Panc1 (cell line): ENCODE measurements around the gene SND1. TPM values are rescaled to one million over a fixed set of nuclear protein-coding genes. Genes with fewer than 3 reads are reported as not detected.

Experiments
- ATAC-seq: fragments of 200-7000 bp; cut with Tn5 transposase; 2 replicates; pipeline ENCODE4 v1.9.1; 2020; ENCODE audit warnings: mild to moderate bottlenecking, moderate library complexity
- BruUV-seq: library from RNA; stranded (reverse); fragments of 400-500 nt; replicated peaks from 2 replicates; lab custom pipeline; 2021; lab: Mats Ljungman, UMichigan
- CTCF ChIA-PET: fragments of 300-600 bp; sonication (Branson Sonifier 250); formaldehyde crosslinking; loops from one replicate; lab custom pipeline; 2022; ENCODE audit warnings: antibody characterized with exemption; lab: Charles Lee
- POLR2A ChIA-PET: fragments of 300-600 bp; sonication (Branson Sonifier 250); formaldehyde crosslinking; loops from one replicate; lab custom pipeline; 2022; ENCODE audit warnings: antibody characterized with exemption; lab: Charles Lee
- DNase-seq: peaks from one replicate; pipeline ENCODE4 v3.0.0-alpha.2; 2010; ENCODE audit warnings: low read depth, low spot score
- H3K27ac ChIP-seq: 2 replicates; pipeline ENCODE4 v1.5.1; 2011; ENCODE audit warnings: mild to moderate bottlenecking, low read length, inconsistent platforms
- H3K27me3 ChIP-seq: fragments of 200-500 bp; sonication (Bioruptor generic); 2 replicates; pipeline ENCODE4 v1.6.0; 2014; ENCODE audit warnings: low read length, inconsistent platforms; ENCODE audit not compliant: control insufficient read depth, insufficient read depth
- H3K36me3 ChIP-seq: fragments of 200-500 bp; sonication (Bioruptor generic); 2 replicates; pipeline ENCODE4 v1.5.1; 2014; ENCODE audit warnings: inconsistent platforms, mild to moderate bottlenecking, low read length, moderate library complexity; ENCODE audit not compliant: control insufficient read depth, insufficient read depth
- H3K4me1 ChIP-seq: 2 replicates; pipeline ENCODE4 v1.5.1; 2011; ENCODE audit warnings: inconsistent platforms, mild to moderate bottlenecking, low read length, moderate library complexity; ENCODE audit not compliant: control insufficient read depth, insufficient read depth
- H3K4me3 ChIP-seq, 2 experiments: 2 replicates each; pipeline ENCODE4 v1.5.1; 2011 to 2012; ENCODE audit warnings: low read depth in 2 of 2, low read length in 2 of 2, mild to moderate bottlenecking in 2 of 2, inconsistent platforms in 1 of 2, moderate library complexity in 1 of 2
- H3K9me3 ChIP-seq: fragments of 200-500 bp; sonication (Bioruptor generic); 2 replicates; pipeline ENCODE4 v1.5.1; 2014; ENCODE audit warnings: low read depth, mild to moderate bottlenecking, inconsistent platforms, low read length, moderate library complexity; ENCODE audit not compliant: control insufficient read depth, insufficient read depth
- POLR2AphosphoS5 ChIP-seq: IDR thresholded peaks from 2 replicates; pipeline ENCODE4 v1.6.1; 2012; ENCODE audit warnings: mild to moderate bottlenecking, low read depth, low read length, moderate library complexity
- SIN3A ChIP-seq: IDR thresholded peaks from 2 replicates; pipeline ENCODE4 v1.6.1; 2012; ENCODE audit warnings: low read depth, mild to moderate bottlenecking, low read length, moderate library complexity, borderline replicate concordance; ENCODE audit not compliant: insufficient read depth
- TCF7L2 ChIP-seq: IDR thresholded peaks from 2 replicates; pipeline ENCODE4 v1.6.1; 2011; ENCODE audit warnings: mild to moderate bottlenecking, low read depth, low read length, inconsistent platforms
- in situ Hi-C: cut with HindIII; loops from 2 replicates; pipeline ENCODE4 v1.10.0; 2016; ENCODE audit warnings: low sequenced_read_pairs, low pct_unique_long_range_greater_than_20kb
- intact Hi-C: fragments of 100-400 bp; cut with micrococcal nuclease; formaldehyde crosslinking; loops from one replicate; pipeline ENCODE4 v1.10.0; 2022; ENCODE audit not compliant: unreplicated experiment
- total RNA-seq: library from RNA; stranded (reverse); gene quantifications from one replicate; pipeline ENCODE4 v1.2.1, GENCODE V29; 2021; ENCODE audit not compliant: unreplicated experiment
- TF ChIP-seq, protein P1 (sequence below), 2 experiments: IDR thresholded peaks; 2 replicates each; pipeline ENCODE4 v1.6.1; 2011 to 2012; ENCODE audit warnings: low read depth in 2 of 2, control low read depth in 1 of 2, low read length in 1 of 2, mild to moderate bottlenecking in 1 of 2, moderate library complexity in 1 of 2; ENCODE audit not compliant: insufficient read depth in 1 of 2
- TF ChIP-seq, protein P2 (sequence below): fragments of 450-650 bp; IDR thresholded peaks from 2 replicates; pipeline ENCODE4 v1.5.1; 2017; ENCODE audit warnings: mild to moderate bottlenecking

Gene SND1
- total RNA-seq, 1 experiment from 2014 or later = 176 TPM

DNA sequence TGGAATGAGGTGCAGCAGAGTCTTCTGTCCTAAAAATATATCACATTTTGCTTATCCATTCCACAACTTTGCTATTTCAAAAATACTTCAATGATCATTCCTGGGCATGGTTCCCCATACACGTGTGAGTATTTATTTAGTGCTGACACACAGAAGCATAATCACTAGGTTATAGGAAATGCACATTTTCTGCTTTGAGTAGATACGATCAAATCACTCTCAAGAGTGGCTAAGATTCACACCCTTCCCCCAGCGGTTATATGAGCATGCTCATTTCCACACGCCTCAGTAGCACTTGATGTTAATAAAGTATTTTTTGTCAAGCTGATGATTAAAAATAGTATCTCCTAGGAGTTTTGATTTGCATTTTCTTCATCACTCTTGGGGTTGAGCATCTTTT is 472.8 kb downstream of the SND1 start:
- CTCF ChIA-PET = interaction anchor here (1.1 kb wide), 1 partner anchor 85 kb away, joined by 4 read pairs; no protein-coding TSS in a partner anchor
- TF ChIP-seq, protein P1, sequence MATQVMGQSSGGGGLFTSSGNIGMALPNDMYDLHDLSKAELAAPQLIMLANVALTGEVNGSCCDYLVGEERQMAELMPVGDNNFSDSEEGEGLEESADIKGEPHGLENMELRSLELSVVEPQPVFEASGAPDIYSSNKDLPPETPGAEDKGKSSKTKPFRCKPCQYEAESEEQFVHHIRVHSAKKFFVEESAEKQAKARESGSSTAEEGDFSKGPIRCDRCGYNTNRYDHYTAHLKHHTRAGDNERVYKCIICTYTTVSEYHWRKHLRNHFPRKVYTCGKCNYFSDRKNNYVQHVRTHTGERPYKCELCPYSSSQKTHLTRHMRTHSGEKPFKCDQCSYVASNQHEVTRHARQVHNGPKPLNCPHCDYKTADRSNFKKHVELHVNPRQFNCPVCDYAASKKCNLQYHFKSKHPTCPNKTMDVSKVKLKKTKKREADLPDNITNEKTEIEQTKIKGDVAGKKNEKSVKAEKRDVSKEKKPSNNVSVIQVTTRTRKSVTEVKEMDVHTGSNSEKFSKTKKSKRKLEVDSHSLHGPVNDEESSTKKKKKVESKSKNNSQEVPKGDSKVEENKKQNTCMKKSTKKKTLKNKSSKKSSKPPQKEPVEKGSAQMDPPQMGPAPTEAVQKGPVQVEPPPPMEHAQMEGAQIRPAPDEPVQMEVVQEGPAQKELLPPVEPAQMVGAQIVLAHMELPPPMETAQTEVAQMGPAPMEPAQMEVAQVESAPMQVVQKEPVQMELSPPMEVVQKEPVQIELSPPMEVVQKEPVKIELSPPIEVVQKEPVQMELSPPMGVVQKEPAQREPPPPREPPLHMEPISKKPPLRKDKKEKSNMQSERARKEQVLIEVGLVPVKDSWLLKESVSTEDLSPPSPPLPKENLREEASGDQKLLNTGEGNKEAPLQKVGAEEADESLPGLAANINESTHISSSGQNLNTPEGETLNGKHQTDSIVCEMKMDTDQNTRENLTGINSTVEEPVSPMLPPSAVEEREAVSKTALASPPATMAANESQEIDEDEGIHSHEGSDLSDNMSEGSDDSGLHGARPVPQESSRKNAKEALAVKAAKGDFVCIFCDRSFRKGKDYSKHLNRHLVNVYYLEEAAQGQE (IDR thresholded peaks at IDR 0.05; ENCODE audit: insufficient read depth in 1 of 2, low read depth in 2 of 2, low read length in 1 of 2) = no peak
- DNase-seq (no peak), ATAC-seq (no peak)
- intact Hi-C loops = no loop called here
- Histone ChIP-seq H3K36me3 (no peaks in the 10 kb centered on the region), H3K4me1 (no peaks in the 10 kb centered on the region), H3K27me3 (peaks cover 32% of the 10 kb centered on the region), H3K4me3 (no peak overlapping the region), H3K9me3 (no peaks in the 10 kb centered on the region), H3K27ac (no peak overlapping the region)
- POLR2A ChIA-PET = no interaction called here
- BruUV-seq = no TSS peak
- in situ Hi-C loops = no loop called here

DNA sequence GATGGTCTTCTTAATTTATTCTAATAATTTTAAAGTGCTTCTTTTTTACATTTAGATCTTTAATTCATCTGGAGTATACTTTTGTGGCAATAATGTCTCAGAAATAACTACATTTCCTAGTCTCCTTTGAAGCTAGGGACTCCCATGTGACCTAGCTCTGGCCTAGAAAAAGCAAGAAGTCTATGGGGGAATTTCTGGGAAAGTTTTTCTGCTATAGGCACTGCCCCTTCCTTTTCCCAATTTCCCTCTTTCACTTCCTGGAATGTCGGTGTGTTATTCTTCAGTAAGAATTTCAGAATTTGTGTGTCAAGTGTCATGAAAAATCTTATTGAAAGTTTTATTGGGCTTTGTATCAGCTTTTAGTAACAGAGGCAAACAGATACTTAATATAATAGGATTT is 473.8 kb downstream of the SND1 start:
- DNase-seq (no peak), ATAC-seq (no peak)
- Histone ChIP-seq H3K4me1 (no peaks in the 10 kb centered on the region), H3K9me3 (no peaks in the 10 kb centered on the region), H3K27me3 (peaks cover 32% of the 10 kb centered on the region), H3K4me3 (no peak overlapping the region), H3K27ac (no peak overlapping the region), H3K36me3 (no peaks in the 10 kb centered on the region)
- TF ChIP-seq, protein P2, sequence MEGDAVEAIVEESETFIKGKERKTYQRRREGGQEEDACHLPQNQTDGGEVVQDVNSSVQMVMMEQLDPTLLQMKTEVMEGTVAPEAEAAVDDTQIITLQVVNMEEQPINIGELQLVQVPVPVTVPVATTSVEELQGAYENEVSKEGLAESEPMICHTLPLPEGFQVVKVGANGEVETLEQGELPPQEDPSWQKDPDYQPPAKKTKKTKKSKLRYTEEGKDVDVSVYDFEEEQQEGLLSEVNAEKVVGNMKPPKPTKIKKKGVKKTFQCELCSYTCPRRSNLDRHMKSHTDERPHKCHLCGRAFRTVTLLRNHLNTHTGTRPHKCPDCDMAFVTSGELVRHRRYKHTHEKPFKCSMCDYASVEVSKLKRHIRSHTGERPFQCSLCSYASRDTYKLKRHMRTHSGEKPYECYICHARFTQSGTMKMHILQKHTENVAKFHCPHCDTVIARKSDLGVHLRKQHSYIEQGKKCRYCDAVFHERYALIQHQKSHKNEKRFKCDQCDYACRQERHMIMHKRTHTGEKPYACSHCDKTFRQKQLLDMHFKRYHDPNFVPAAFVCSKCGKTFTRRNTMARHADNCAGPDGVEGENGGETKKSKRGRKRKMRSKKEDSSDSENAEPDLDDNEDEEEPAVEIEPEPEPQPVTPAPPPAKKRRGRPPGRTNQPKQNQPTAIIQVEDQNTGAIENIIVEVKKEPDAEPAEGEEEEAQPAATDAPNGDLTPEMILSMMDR = no peak
- no peak for TF ChIP-seq SIN3A
- POLR2A ChIA-PET = no interaction called here
- intact Hi-C loops (no loop called here), in situ Hi-C loops (no loop called here)
- no TSS peak for BruUV-seq
- CTCF ChIA-PET = interaction anchor here (1.1 kb wide), 1 partner anchor 84 kb away, joined by 4 read pairs; no protein-coding TSS in a partner anchor

- DNase-seq (no peak), ATAC-seq (no peak)
- Histone ChIP-seq H3K4me3 (no peak overlapping the region), H3K4me1 (no peaks in the 10 kb centered on the region), H3K27me3 (peaks cover 48% of the 10 kb centered on the region), H3K27ac (no peak overlapping the region), H3K9me3 (no peaks in the 10 kb centered on the region), H3K36me3 (no peaks in the 10 kb centered on the region)
- intact Hi-C loops = no loop called here
- ChIA-PET CTCF (interaction anchor here (0.6 to 1.6 kb wide), 2 partner anchors 81 to 112 kb away, joined by 4 to 10 read pairs; no protein-coding TSS in a partner anchor), POLR2A (no interaction called here)
- in situ Hi-C loops = no loop called here
- TF ChIP-seq, protein P2 = no peak
- TF ChIP-seq POLR2AphosphoS5 = no peak
- TF ChIP-seq, protein P1 (IDR thresholded peaks at IDR 0.05; ENCODE audit: insufficient read depth in 1 of 2, low read depth in 2 of 2, low read length in 1 of 2) = no peak
- TF ChIP-seq TCF7L2 = no peak
- no peak for TF ChIP-seq SIN3A
- no TSS peak for BruUV-seq
These were observed 476.4 kb downstream of the SND1 start for GRCh38 chr7:128128401-128128800.
